NCI-H2196 treated with DMSO at 0.1 percent for 48 hours (cell line): Measurements from ENCODE around the gene CENPK.
"Not testable (repeated sequence)": the region's sequence is repeated elsewhere in the genome, so short reads cannot be mapped to it uniquely, and the experiment has no call there.

Experiments
- DNase-seq: peaks from one replicate; lab custom pipeline; 2025; ENCODE audit not compliant: unreplicated experiment; lab: John Stamatoyannopoulos, UW

The CENPK gene

DNA sequence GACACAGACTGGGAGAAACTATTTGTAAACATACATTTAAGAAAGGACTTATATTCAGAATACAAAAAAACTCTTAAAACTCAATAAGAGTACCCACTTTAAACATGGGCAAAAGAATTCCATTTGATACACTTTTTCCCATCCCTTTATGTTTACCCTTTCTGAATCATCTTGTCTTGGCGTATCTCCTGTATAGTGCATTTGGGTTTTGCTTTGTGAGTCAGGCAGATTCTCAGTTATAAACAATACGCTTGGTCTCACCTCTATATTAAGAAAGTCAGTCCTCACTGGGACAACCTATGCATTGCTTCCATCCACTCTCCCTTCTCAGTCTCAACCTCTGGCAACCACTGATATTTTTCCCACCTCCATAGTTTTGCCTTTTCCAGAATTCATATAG, 54.0 kb downstream of the CENPK start:
- no peak for DNase-seq

DNA sequence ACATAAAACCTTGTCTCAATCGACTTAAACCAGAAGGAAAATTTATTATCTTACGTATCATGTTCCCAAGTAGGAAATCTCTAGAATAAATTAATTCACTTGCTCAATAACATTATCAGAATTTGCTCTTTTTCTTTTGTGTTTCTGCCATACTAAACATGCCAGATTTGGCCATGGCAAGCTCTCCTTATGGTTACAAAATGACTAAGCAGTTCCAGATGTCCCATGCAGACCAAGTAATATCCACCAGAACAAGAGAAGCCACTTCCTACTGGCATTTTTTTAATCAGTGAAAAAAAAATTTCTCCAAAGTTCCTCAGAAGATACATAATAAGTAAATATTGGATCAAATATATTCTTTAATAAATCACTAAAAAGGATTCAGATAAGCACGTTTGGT, 56.0 kb downstream of the CENPK start:
- DNase-seq = no peak

DNA sequence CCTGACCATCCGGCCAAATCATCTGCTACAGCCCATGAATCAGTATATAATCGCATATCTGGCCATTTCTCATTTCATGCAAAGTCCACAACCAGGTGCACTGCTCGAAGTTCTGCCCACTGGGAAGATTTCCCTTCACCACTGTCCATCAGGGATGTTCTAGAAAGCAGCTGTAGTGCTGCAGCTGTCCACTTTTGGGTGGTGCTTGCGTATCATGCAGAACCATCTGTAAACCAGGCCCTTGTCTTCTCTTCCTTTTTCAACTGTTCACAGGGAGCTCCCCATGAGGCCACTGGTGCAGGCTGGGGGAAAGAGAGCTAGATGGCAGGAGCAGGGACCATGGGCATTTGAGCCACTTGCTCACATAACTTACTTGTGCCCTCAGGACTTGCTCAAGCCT, 73.8 kb downstream of the CENPK start:
- no peak for DNase-seq

DNA sequence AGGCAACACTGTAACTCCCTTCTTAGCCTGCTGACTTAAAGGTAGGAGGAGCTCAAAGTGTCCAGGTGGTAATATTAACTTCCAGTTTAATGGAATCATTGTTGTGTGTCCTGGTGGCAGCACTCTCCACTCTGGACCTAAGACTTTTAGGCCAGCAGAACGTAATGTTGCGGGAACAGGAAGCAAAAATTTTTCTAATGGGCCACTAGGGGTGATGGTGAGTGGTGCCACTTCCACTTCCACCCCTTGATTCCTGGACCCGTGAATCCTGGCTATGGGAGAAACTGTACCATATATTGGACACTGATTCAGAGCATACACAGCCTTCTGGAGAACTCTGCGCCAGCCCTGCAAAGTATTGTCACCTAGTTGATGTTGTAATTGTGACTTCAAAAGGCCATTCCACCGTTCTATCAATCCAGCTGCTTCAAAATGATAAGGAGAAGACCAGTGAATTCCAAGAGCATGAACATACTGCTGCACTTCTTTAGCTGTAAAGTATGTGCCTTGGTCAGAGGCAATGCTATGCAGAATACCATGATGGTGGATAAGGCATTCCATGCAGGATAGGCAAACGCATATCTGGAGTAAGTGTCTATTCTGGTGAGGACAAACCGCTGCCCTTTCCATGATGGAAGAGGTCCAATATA, 74.8 kb downstream of the CENPK start:
- DNase-seq = not testable (repeated sequence)

DNA sequence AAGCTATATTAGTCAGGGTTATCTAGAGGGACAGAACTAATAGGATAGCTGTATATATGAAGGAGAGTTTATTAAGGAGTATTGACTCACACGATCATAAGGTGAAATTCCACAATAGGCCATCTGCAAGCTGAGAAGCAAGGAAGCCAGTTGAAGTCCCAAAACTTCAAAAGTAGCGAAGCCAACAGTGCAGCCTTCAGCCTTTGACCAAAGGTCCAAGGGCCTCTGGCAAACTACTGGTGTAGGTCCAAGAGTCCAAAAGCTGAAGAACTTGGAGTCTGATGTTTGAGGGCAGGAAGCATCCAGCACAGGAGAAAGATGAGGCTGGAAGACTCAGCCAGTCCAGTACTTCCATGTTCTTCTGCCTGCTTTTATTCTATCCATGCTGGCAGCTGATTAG, 76.2 kb downstream of the CENPK start:
- not testable (repeated sequence) for DNase-seq

DNA sequence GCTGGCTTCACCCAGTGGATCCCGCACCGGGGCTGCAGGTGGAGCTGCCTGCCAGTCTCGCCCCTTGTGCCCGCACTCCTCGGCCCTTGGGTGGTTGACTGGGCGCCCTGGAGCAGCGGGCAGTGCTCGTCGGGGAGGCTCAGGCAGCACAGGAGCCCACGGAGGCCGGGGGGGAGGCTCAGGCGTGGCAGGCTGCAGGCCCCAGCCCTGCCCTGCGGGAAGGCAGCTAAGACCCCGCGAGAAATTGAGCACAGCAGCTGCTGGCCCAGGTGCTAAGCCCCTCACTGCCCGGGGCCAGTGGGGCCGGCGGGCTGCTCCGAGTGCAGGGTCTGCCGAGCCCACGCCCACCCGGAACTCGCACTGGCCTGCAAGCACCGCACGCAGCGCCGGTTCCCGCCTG, 77.6 kb downstream of the CENPK start:
- no peak for DNase-seq

DNA sequence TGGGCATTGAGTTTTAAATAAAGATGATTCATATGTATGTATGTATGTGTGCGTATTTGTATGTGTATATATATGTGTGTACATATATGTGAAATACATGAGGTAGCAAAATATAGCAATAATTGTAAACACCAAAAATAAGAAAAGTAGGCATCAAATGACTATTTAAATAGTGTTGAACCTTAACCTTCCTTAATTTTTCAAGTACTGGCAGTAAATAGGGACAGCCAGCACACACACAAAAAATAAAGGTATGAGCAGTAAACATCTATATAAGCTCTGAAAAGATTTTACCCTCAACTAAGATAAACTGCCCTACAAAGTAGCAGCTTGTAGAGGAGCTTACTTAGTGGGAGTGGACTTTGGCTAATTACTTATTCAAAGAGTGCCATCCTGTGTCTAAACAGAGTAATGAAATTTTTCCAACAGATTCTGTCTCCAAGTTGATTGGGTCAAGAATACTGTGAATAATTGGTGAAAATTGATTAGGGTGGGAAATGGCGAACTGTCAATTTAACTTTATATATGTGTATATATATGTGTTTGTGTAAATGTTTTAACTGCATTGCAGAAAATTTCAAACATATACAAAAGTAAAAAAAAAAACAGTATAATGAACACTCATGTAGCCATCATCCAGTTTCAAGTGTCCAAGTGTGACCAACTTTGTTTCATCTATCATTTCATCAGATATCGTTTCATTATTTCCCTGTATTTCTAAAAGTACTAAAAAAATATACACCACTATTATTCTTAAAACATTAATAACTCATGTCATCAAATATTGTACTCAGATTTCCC, 79.2 kb downstream of the CENPK start:
- no peak for DNase-seq

DNA sequence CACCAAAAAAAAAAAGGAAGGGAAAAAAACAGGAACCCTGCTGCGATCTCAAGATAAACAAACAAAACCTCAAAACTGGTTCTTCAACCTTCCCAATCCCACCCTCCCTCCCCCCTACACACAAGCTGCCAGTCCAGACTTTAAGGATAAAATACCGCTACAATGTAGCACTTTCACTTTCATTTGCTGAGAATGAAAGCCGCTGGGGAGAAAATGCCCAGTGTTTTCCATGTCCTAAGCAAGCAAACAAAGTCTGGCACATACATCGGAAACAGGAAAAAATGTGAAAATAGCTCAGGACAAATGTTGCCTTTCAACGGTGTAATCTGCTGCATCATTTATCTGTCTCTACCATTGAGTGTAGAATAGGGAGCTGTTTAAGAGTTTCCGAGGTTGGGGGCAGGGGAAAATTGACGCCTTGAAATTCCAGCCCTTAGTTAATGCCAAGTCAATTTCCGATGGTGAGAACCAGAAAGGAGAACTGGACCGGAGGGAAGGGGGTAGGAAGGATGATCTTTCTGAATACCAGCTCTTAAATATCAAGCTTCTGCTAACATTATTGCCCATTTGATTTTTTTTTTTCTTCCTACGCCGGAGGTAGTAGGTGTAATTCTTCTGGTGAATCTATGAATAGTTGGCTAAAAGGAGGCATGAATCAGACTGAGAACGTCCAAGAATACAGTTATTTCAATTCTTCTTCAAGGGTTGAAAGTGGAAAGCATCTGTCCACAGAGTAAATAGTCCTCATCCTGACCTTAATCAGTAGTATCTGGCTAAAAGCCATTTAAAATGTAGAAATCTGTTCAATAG, 80.0 kb downstream of the CENPK start:
- no peak for DNase-seq

DNA sequence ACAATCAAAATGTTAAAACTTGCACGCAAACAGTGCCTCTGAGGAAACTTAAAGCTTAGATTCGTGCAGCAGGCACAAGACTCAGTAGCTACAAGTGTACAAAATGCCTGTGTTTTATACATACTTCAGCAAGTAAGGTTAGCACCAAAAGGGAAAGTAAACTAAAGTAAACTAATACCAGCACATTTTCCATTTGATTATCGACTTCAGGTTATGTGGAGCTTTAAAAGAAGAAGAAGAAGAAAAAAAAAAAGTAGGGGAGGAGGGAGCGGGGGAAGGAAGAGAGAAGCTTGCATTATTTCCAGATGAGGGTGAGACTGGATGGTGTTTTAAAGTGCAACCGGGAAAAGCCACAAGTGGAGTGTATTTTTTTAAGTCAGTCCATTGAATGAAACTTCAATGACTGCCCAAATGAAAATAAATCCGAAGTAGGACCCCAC, 80.7 kb downstream of the CENPK start:
- DNase-seq = no peak

DNA sequence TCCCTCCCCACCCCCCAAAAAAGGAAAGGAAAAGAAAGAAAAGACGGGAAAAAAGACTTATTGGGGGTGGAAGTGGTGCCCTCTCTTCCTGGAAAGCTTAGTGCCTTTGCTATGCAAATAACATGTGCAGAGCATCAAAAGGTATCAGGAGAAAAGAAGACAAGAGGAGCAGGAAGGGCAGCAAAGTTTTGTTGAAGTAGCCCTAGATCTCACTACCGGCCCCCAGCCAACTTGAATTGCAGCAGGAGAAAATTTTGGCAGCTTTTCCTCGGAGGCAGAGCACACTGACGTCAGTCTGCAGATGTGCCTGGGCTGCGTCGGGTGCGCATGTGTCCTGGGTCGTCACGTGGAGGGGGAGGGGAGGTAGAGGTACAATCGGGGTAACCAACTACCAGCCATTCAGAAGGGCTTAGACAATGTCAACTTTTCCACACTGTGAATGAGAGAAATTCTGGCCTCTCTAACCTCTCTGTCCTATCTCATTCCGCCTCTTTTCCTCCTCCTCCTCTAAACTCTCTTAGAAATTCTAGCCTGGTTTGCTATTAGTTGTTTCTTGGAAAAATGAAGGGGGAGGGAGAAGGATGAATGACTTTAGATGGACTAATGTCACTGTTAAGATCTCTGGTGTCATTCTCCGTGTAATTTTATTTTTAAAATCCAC, 81.2 kb downstream of the CENPK start, which contains the start of gene ADAMTS6:
ADAMTS6 (minus strand) TSS at position 286 of the 661 bp plus-strand sequence. CDS start 8,247 bp downstream, outside the sequence.
- DNase-seq = peak; percentile 27

DNA sequence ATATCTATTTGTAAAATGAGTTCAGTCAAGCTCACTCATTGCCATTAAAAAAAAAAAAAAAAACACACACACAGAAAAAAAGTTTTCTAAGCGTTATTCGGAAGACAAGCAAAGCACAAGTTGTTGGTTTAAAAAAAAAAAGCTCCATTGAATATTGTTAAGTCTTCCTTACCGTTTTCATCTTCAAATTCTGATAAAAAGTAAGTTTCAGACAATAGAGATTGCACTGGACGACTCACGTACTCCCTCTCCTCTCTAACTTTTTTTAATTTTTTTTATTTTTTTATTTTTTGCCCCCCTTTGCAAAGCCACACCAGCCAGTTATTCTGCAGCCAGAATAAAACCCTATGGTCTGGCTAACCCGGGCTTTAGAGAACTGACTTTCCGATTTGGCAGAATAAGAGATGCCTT, 81.8 kb downstream of the CENPK start:
- no peak for DNase-seq

DNA sequence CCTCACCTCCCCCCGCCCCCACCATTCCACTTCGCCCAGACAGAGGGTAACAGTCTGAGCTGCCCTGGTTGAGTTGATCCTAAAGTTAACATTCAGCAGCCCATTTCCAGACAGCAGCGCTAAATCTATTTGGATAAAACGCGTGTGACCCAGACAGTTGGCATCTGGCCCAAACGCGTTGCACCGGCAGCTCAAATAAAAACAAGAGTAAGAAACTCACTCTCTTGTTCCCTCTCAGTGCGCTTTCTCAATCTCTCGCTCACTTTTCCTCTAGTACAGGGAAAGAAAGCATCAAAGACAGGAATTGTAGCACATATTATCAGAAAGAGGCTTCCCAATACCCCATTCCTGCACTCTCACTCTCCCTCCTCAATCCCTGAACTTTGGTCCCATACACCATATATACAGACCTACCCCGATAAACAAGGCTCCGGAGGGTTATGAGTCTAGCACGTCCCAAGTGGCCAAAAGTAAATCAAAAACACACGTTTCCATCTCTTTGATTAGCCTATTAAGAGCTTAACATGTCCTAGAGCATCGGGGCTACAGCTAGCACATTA, 82.6 kb downstream of the CENPK start:
- DNase-seq = no peak

DNA sequence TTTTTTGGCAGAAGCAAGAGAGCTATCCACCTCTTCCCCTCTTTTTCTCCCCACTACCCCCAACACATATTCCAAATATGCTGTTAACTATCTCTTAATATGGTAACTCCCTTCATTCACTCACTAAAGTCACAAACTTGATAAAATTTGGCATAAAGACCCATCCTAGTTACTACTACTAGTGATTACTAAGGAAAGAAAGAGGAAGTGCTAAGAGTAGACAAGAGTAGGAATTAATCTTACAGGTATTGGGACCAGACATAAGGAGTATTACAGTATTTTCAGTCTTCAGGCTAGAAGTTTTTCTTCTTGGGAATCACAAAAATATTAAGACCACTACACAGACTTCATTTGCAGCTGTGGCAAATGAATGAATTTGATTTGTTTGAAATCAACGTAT, 83.4 kb downstream of the CENPK start:
- no peak for DNase-seq

DNA sequence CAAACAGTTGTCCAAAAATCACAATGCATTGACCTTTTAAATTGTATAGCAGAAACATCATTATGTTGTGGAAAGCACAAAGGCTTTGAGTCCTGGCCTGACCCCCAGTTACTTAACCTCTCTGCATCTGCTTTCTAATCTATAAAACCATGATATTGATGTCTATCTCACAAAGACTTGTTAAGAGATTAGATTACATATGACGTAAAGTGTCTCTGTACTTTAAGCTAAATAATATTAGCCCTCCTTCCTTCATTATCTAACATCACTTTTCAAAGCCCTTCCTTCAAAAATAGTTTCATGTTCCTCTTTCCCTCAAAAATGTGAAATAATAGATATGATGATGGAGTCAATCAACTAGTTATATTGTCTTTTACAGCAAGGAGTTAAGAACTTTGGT, 84.6 kb downstream of the CENPK start:
- no peak for DNase-seq

DNA sequence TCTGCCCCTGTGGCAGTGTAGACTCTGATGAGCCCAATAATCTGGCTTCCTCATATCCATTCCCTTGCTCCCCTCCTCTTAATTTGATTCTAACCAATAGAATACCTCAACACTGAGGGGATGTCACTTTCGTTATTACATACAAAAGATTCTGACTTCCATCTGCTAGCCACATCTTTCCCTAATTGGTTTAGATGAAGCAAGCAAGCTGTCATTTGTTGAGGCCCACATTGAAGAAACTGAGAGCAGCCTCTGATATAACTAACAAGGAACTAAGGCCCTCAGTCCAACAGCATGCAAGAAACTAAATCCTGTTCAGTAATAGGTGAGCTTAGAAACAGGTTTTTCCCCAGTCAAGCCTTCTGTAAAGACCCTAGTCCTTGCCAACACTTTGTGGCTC, 87.1 kb downstream of the CENPK start:
- DNase-seq = no peak

DNA sequence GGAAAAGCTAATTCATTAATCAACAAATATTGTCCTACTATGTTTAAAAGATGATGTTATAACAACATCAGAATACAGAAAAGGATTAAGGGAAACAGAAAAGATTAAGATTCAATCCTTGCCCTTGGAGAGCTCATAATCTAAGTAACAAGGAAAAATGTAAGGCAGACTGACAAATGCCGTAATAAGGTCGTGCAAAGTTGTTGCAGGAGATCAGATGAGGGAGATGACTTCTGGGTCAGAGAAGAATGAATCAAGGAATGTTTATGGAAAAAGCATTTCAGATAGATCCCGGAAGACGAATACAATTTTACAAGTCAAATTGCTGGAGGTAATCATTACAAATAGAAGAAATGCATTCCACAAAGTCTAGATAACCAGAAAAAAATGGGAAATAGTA, 87.6 kb downstream of the CENPK start:
- no peak for DNase-seq

DNA sequence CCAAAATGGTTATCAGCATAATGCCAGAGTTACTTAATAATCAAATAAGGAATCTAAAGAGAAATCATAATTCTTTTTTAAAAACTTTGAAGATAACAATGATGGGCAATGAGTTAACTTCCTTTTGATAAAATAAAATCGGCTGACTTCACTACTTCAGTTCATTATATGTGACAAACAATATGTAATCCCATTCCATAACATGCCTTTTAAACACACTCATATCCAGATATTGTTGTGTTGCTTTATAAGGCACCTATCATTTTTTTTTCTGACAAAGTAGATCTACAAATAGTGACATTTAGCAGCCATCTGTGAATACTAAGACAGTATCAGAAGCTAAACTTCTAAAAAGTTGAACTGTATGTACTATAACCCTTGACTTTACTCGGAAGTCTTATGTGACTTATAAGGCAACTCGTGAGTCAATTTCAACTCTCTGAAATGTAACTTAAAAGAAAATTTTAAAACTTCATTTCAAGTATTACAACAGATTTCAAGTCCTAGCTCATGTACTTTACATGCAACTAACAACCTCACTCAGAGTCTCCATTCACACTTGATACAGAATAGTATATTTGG, 88.7 kb downstream of the CENPK start:
- no peak for DNase-seq

DNA sequence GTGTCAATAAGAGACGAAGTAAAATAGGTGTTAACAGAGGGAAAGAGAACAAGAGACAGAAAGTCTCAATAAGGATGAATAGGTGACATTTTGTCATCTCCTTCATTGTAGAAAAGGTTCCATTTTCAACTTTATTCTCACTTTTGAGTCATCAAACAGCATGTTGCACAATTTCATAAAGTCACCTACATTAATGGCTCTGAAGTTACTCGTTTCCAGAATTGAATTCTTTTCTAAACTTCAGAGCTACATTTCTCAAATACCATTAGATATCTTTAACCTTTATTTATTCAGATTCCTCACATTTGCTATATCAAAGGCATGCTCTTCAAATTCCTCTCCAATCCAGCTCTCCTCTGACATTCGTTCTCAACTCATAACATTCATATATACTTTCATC, 94.3 kb downstream of the CENPK start:
- no peak for DNase-seq
